Adipose tissue (tissue), 3 donors: ENCODE data around the gene SLC22A5. TPM values are rescaled to one million over a fixed set of nuclear protein-coding genes. Genes with fewer than 3 reads are reported as not detected.
"Not testable (repeated sequence)": the region's sequence is repeated elsewhere in the genome, so short reads cannot be mapped to it uniquely, and the experiment has no call there.

Experiments
- H3K27ac ChIP-seq: one replicate; pipeline ENCODE4 v1.5.1; 2013; ENCODE audit warnings: low read depth, low read length
- WGBS, 3 donors: extraction: QIAGEN DNeasy Blood & Tissue Kit; methylation state at CpG; one replicate each; pipeline ENCODE4 v1.1.7; 2013; 5-methylcytosine and 5-hydroxymethylcytosine counted together
- polyA plus RNA-seq, 3 donors: library from polyadenylated mRNA; stranded (reverse); fragments of 200-250 nt; gene quantifications; one replicate each; pipeline ENCODE4 v1.2.3, GENCODE V29; 2013
- donor health status: healthy with polysubstance abuse.
- donor health status: Bipolar disorder and iron deficiency.
- donor health status: healthy.

Gene SLC22A5
- polyA plus RNA-seq, 3 donors: 3.0 to 6.6 (median 5.1) TPM

- WGBS, 3 donors: 89 to 91% (median 91%) methylated on average over 2 of the region's 2 CpGs
Observed at GRCh38 chr5:132404041-132404440, 34.5 kb downstream of the SLC22A5 start.

GRCh38 chr5:132405646-132406045 lies 36.1 kb downstream of the SLC22A5 start:
- WGBS, 3 donors: 59 to 71% (median 70%) methylated on average over 1 of the region's 1 CpG
- no peak overlapping the region for H3K27ac ChIP-seq

More at GRCh38 chr5:132404041-132404440, 34.5 kb downstream of the SLC22A5 start:
- not testable (repeated sequence) for H3K27ac ChIP-seq

GRCh38 chr5:132406144-132406783 lies 36.8 kb downstream of the SLC22A5 start:
- 79 to 91% (median 87%) methylated on average over 4 of the region's 4 CpGs for WGBS, 3 donors
- no peak overlapping the region for H3K27ac ChIP-seq

- 75 to 82% (median 82%) methylated on average over 3 of the region's 3 CpGs for WGBS, 3 donors
- H3K27ac ChIP-seq: no peak overlapping the region
Observed at GRCh38 chr5:132407970-132408369, 38.5 kb downstream of the SLC22A5 start.

- 76 to 87% (median 86%) methylated on average over 6 of the region's 6 CpGs for WGBS, 3 donors
- H3K27ac ChIP-seq: no peak overlapping the region
Observed at GRCh38 chr5:132408456-132408855, 38.9 kb downstream of the SLC22A5 start.

GRCh38 chr5:132408965-132409364 lies 39.5 kb downstream of the SLC22A5 start:
- WGBS, 3 donors: 45 to 57% (median 55%) methylated on average over 2 of the region's 2 CpGs
- no peak overlapping the region for H3K27ac ChIP-seq

- WGBS, 3 donors: 0 to 1% (median 1%) methylated on average over 78 to 90 of the region's 90 CpGs
- H3K27ac ChIP-seq: peak overlapping the region; percentile 75
Observed at GRCh38 chr5:132410451-132411303, 41.2 kb downstream of the SLC22A5 start.

- whole genome bisulfite sequencing, 3 donors: 9 to 12% (median 12%) methylated on average over 9 of the region's 9 CpGs
- peak overlapping the region; percentile 75 for H3K27ac ChIP-seq
Observed at GRCh38 chr5:132411304-132412013, 41.9 kb downstream of the SLC22A5 start.

GRCh38 chr5:132413567-132413966 lies 44.1 kb downstream of the SLC22A5 start:
- H3K27ac ChIP-seq: no peak overlapping the region

GRCh38 chr5:132414634-132415378 lies 45.3 kb downstream of the SLC22A5 start:
- WGBS, 3 donors: 21 to 33% (median 28%) methylated on average over 5 of the region's 5 CpGs
- H3K27ac ChIP-seq: no peak overlapping the region

- not testable (repeated sequence) for H3K27ac ChIP-seq
- WGBS, 3 donors: 83 to 95% (median 87%) methylated on average over 7 of the region's 7 CpGs
Observed at GRCh38 chr5:132415516-132415915, 46.0 kb downstream of the SLC22A5 start.

- H3K27ac ChIP-seq: no peak overlapping the region
- WGBS, 3 donors: 51 to 81% (median 53%) methylated on average over 6 of the region's 6 CpGs
Observed at GRCh38 chr5:132416306-132417009, 46.9 kb downstream of the SLC22A5 start.

- no peak overlapping the region for H3K27ac ChIP-seq
- 61 to 80% (median 63%) methylated on average over 6 of the region's 6 CpGs for WGBS, 3 donors
Observed at GRCh38 chr5:132417010-132417439, 47.5 kb downstream of the SLC22A5 start.

GRCh38 chr5:132417461-132417860 lies 48.0 kb downstream of the SLC22A5 start:
- 64 to 87% (median 69%) methylated on average over 6 of the region's 6 CpGs for whole genome bisulfite sequencing, 3 donors
- H3K27ac ChIP-seq: no peak overlapping the region

- 84 to 90% (median 90%) methylated on average over 4 of the region's 4 CpGs for WGBS, 3 donors
- no peak overlapping the region for H3K27ac ChIP-seq
Observed at GRCh38 chr5:132417889-132418485, 48.5 kb downstream of the SLC22A5 start.

GRCh38 chr5:132418881-132419280 lies 49.4 kb downstream of the SLC22A5 start:
- WGBS, 3 donors: 81 to 95% (median 84%) methylated on average over 2 of the region's 2 CpGs
- no peak overlapping the region for H3K27ac ChIP-seq
